Keratinocyte (primary cell): ENCODE results near the gene INTS1. TPM values are rescaled to one million over a fixed set of nuclear protein-coding genes. Genes with fewer than 3 reads are reported as not detected.

ENCODE experiments used
- DNase-seq: peaks from one replicate; pipeline ENCODE4 v3.0.0-alpha.2; 2011; ENCODE audit warnings: low read depth, missing footprints, low spot score
- FAIRE-seq: peaks from 2 replicates; lab custom pipeline; 2011; peaks lifted over from hg19 to GRCh38; lab: Jason Lieb, UNC
- H2AFZ ChIP-seq: 2 replicates; pipeline ENCODE4 v1.6.0; 2012; ENCODE audit warnings: low read length, control low read depth, inconsistent platforms; ENCODE audit not compliant: control insufficient read depth
- H3K27ac ChIP-seq: 2 replicates; pipeline ENCODE4 v1.5.1; 2011; ENCODE audit warnings: low read length; ENCODE audit not compliant: control insufficient read depth, insufficient read depth
- H3K27me3 ChIP-seq: 3 replicates; pipeline ENCODE4 v1.6.0; 2011; ENCODE audit warnings: low read length; ENCODE audit not compliant: control insufficient read depth, insufficient read depth; ENCODE audit errors: extremely low read depth
- H3K36me3 ChIP-seq, 2 experiments: 2 replicates in 1 of 2; 3 replicates in 1 of 2; pipeline ENCODE4 v1.5.1; 2011; ENCODE audit warnings: low read length in 2 of 2, mild to moderate bottlenecking in 1 of 2; ENCODE audit not compliant: control insufficient read depth in 2 of 2, insufficient read depth in 2 of 2; ENCODE audit errors: extremely low read depth in 1 of 2
- H3K4me1 ChIP-seq: 3 replicates; pipeline ENCODE4 v1.5.1; 2011; ENCODE audit warnings: low read length; ENCODE audit not compliant: control insufficient read depth, insufficient read depth; ENCODE audit errors: extremely low read depth
- H3K4me2 ChIP-seq: 3 replicates; pipeline ENCODE4 v1.6.0; 2011; ENCODE audit warnings: low read depth, low read length; ENCODE audit not compliant: control insufficient read depth, insufficient read depth; ENCODE audit errors: extremely low read depth
- H3K4me3 ChIP-seq, 3 experiments: fragments of 200-600 bp in 1 of 3; sonication (generic) in 1 of 3; 2 replicates in 2 of 3; 3 replicates in 1 of 3; pipeline ENCODE4 v1.5.1; 2011 to 2016; ENCODE audit warnings: low read length in 3 of 3, mild to moderate bottlenecking in 3 of 3, control low read depth in 2 of 3, inconsistent platforms in 1 of 3, low read depth in 1 of 3, mixed read lengths in 1 of 3, mixed run types in 1 of 3, moderate library complexity in 1 of 3; ENCODE audit not compliant: control insufficient read depth in 2 of 3, insufficient read depth in 2 of 3; ENCODE audit errors: extremely low read depth in 1 of 3
- H3K79me2 ChIP-seq: 2 replicates; pipeline ENCODE4 v1.6.0; 2012; ENCODE audit warnings: low read length; ENCODE audit not compliant: control insufficient read depth, insufficient read depth
- H3K9ac ChIP-seq: 3 replicates; pipeline ENCODE4 v1.6.0; 2011; ENCODE audit warnings: low read length; ENCODE audit not compliant: control insufficient read depth, insufficient read depth; ENCODE audit errors: extremely low read depth
- H3K9me1 ChIP-seq: 3 replicates; pipeline ENCODE4 v1.6.0; 2011; ENCODE audit warnings: low read length; ENCODE audit not compliant: control insufficient read depth, insufficient read depth; ENCODE audit errors: extremely low read depth
- H3K9me3 ChIP-seq: 2 replicates; pipeline ENCODE4 v1.5.1; 2012; ENCODE audit warnings: low read depth, low read length; ENCODE audit not compliant: control insufficient read depth
- H4K20me1 ChIP-seq: 3 replicates; pipeline ENCODE4 v1.6.0; 2011; ENCODE audit warnings: low read length; ENCODE audit not compliant: control insufficient read depth, insufficient read depth; ENCODE audit errors: extremely low read depth
- CTCF ChIP-seq, 3 experiments: IDR thresholded peaks in 1 of 3; conservative IDR thresholded peaks in 1 of 3; optimal IDR thresholded peaks in 1 of 3; 2 replicates in 2 of 3; 3 replicates in 1 of 3; pipeline versions ENCODE3 to v1.5.1; 2011; ENCODE audit warnings: low read length in 3 of 3, mild to moderate bottlenecking in 3 of 3, moderate library complexity in 2 of 3, control low read depth in 1 of 3, inconsistent platforms in 1 of 3; ENCODE audit not compliant: insufficient read depth in 2 of 3; ENCODE audit errors: extremely low read depth in 1 of 3
- EZH2 ChIP-seq: IDR thresholded peaks from one replicate; pipeline ENCODE4 v1.6.1; 2012; ENCODE audit warnings: inconsistent platforms, mild to moderate bottlenecking, low read length, moderate library complexity
- dilution Hi-C: fragments of 300-500 bp; cut with MboI; formaldehyde crosslinking; loops from one replicate; pipeline ENCODE4 v1.7.0; 2020; ENCODE audit warnings: low sequenced_read_pairs; ENCODE audit not compliant: extremely low pct_ligation_motif_present
- polyA plus RNA-seq, 5 experiments: library from polyadenylated mRNA; depleted of rRNA in 3 of 5; stranded (reverse) in 3 of 5; stranded (forward) in 1 of 5; unstranded in 1 of 5; fragments of >200 nt; gene quantifications; 1 replicate in 1 of 5; 2 replicates in 3 of 5; 3 replicates in 1 of 5; pipeline versions ENCODE4 v1.2.1 to v1.2.3, GENCODE V29; 2011 to 2012; ENCODE audit warnings: missing spikeins in 2 of 5, low read depth in 1 of 5, low replicate concordance in 1 of 5

Gene INTS1
- polyA plus RNA-seq, 1 donor (not counting 4 experiments of a cell fraction or from before 2014, with no cell fraction given): 10.6 TPM

GRCh38 chr7:1523208-1523607, 19.0 kb upstream of the INTS1 start:
- DNase-seq: no peak

GRCh38 chr7:1521456-1521855, 17.3 kb upstream of the INTS1 start:
- TF ChIP-seq EZH2 (no peak), CTCF (optimal IDR thresholded peaks at IDR 0.05 in 1 of 3, IDR thresholded peaks at IDR 0.05 in 1 of 3, conservative IDR thresholded peaks at IDR 0.05 in 1 of 3; ENCODE audit: extremely low read depth in 1 of 3, insufficient read depth in 2 of 3, low read length in 3 of 3) (no peak)
- Histone ChIP-seq H3K4me2 (no peak overlapping the region), H3K9ac (no peak overlapping the region), H3K9me1 (no peaks in the 10 kb centered on the region), H3K4me3 (no peak overlapping the region), H3K27me3 (no peaks in the 10 kb centered on the region), H2AFZ (no peak overlapping the region), H3K79me2 (no peaks in the 10 kb centered on the region), H3K36me3 (no peaks in the 10 kb centered on the region), H3K9me3 (no peaks in the 10 kb centered on the region), H3K27ac (no peak overlapping the region), H4K20me1 (no peaks in the 10 kb centered on the region), H3K4me1 (peaks cover 2% of the 10 kb centered on the region)
- DNase-seq (no peak), FAIRE-seq (no peak)
- dilution Hi-C loops: no loop called here

More at GRCh38 chr7:1523208-1523607, 19.0 kb upstream of the INTS1 start:
- Histone ChIP-seq H4K20me1 (no peaks in the 10 kb centered on the region), H3K79me2 (no peaks in the 10 kb centered on the region), H3K4me2 (peak overlapping the region; percentile 6), H3K27ac (no peak overlapping the region), H3K27me3 (no peaks in the 10 kb centered on the region), H2AFZ (no peak overlapping the region), H3K9ac (no peak overlapping the region), H3K9me1 (no peaks in the 10 kb centered on the region), H3K9me3 (no peaks in the 10 kb centered on the region), H3K4me3 (no peak overlapping the region), H3K4me1 (peaks cover 14% of the 10 kb centered on the region), H3K36me3 (no peaks in the 10 kb centered on the region)
- no peak for FAIRE-seq
- dilution Hi-C loops: no loop called here
- peak in 1 of 3 experiments; percentile 21 for TF ChIP-seq CTCF (optimal IDR thresholded peaks at IDR 0.05 in 1 of 3, IDR thresholded peaks at IDR 0.05 in 1 of 3, conservative IDR thresholded peaks at IDR 0.05 in 1 of 3; ENCODE audit: extremely low read depth in 1 of 3, insufficient read depth in 2 of 3, low read length in 3 of 3)
- no peak for TF ChIP-seq EZH2
